HepG2 (cell line): ENCODE measurements around the gene INAFM1. TPM values are rescaled to one million over a fixed set of nuclear protein-coding genes. Genes with fewer than 3 reads are reported as not detected.

Experiments used
- CHD2 ChIP-seq: IDR thresholded peaks from 2 replicates; pipeline ENCODE4 v1.6.1; 2011; ENCODE audit warnings: low read depth, low read length, improper control_type of control experiment
- HNRNPL ChIP-seq: fragments of 200-400 bp; formaldehyde crosslinking; IDR thresholded peaks from 2 replicates; pipeline ENCODE4 v1.6.1; 2017; ENCODE audit warnings: mild to moderate bottlenecking, low read depth, low read length
- KMT2A ChIP-seq: sonication (generic); formaldehyde crosslinking; IDR thresholded peaks from 2 replicates; pipeline ENCODE4 v1.4.0; 2020; ENCODE audit warnings: missing genetic modification reagents
- MAX ChIP-seq: IDR thresholded peaks from 2 replicates; pipeline ENCODE4 v1.6.1; 2012; ENCODE audit warnings: inconsistent platforms
- REL ChIP-seq: sonication (generic); formaldehyde crosslinking; conservative IDR thresholded peaks from 2 replicates; pipeline ENCODE4 v1.8.0; 2022; ENCODE audit warnings: mild to moderate bottlenecking, missing genetic modification reagents, moderate library complexity
- RERE ChIP-seq: IDR thresholded peaks from 2 replicates; pipeline ENCODE4 v1.6.1; 2016; ENCODE audit warnings: low read depth, missing genetic modification reagents, missing compliant biosample characterization
- RNF2 ChIP-seq: fragments of 450-650 bp; conservative IDR thresholded peaks from 2 replicates; pipeline ENCODE4 v1.6.1; 2016; ENCODE audit warnings: low read depth
- SRSF1 ChIP-seq: fragments of 200-400 bp; formaldehyde crosslinking; optimal IDR thresholded peaks from 2 replicates; pipeline ENCODE3; 2017; ENCODE audit warnings: mild to moderate bottlenecking, low read depth, low read length, moderate library complexity
- SRSF4 ChIP-seq: fragments of 200-400 bp; formaldehyde crosslinking; IDR thresholded peaks from one replicate; pipeline ENCODE4 v1.6.1; 2018; ENCODE audit warnings: mild to moderate bottlenecking, low read depth, low read length, moderate library complexity; ENCODE audit not compliant: poor library complexity, severe bottlenecking
- ZNF337 ChIP-seq: sonication (generic); formaldehyde crosslinking; IDR thresholded peaks from 2 replicates; pipeline ENCODE4 v1.5.1; 2020; ENCODE audit warnings: missing genetic modification reagents, low read depth, mild to moderate bottlenecking, borderline replicate concordance
- ZNF547 ChIP-seq: sonication (generic); formaldehyde crosslinking; IDR thresholded peaks from 2 replicates; pipeline ENCODE4 v1.5.1; 2020; ENCODE audit warnings: mild to moderate bottlenecking, missing genetic modification reagents
- ZNF883 ChIP-seq: sonication (generic); formaldehyde crosslinking; IDR thresholded peaks from 2 replicates; pipeline ENCODE4 v1.5.1; 2020; ENCODE audit warnings: mild to moderate bottlenecking, missing genetic modification reagents; ENCODE audit errors: not compliant biosample characterization
- ZSCAN22 ChIP-seq: sonication (generic); formaldehyde crosslinking; IDR thresholded peaks from 2 replicates; pipeline ENCODE4 v1.4.0; 2020; ENCODE audit warnings: mild to moderate bottlenecking, missing genetic modification reagents
- ZSCAN9 ChIP-seq: IDR thresholded peaks from 2 replicates; pipeline ENCODE4 v1.6.1; 2016; ENCODE audit warnings: borderline replicate concordance
- polyA plus RNA-seq, 8 experiments: library from polyadenylated mRNA; depleted of rRNA in 3 of 8; stranded (reverse) in 7 of 8; unstranded in 1 of 8; fragments of >200 nt; fragmentation: Illumina TruSeq in 4 of 8; extraction: Trizol in 4 of 8; gene quantifications; 2 replicates each; pipeline versions ENCODE4 v1.2.1 to v1.2.3, GENCODE V29; 2011 to 2016; ENCODE audit warnings: low read depth in 4 of 8, missing spikeins in 1 of 8, mixed read lengths in 1 of 8; ENCODE audit not compliant: insufficient read depth in 1 of 8
- total RNA-seq, 5 experiments: library from RNA; depleted of rRNA; stranded (reverse); fragments of >200 nt; fragmentation: Illumina TruSeq; extraction: Trizol; gene quantifications; 2 replicates each; pipeline ENCODE4 v1.2.3, GENCODE V29; 2016; ENCODE audit warnings: low read depth in 1 of 5
- TF ChIP-seq, protein P1 (sequence below): sonication (generic); formaldehyde crosslinking; IDR thresholded peaks from 2 replicates; pipeline ENCODE4 v1.4.0; 2020; ENCODE audit warnings: missing genetic modification reagents, low read depth, mild to moderate bottlenecking, borderline replicate concordance
- TF ChIP-seq, protein P2 (sequence below): IDR thresholded peaks from 2 replicates; pipeline ENCODE4 v1.6.1; 2016; ENCODE audit warnings: missing compliant biosample characterization, missing genetic modification reagents, borderline replicate concordance
- TF ChIP-seq, protein P3 (sequence below): sonication (generic); formaldehyde crosslinking; IDR thresholded peaks from 2 replicates; pipeline ENCODE4 v1.4.0; 2020; ENCODE audit warnings: missing genetic modification reagents, mild to moderate bottlenecking, borderline replicate concordance

The INAFM1 gene
- total and polyA plus RNA-seq, 2 of the 13 experiments (the other 11 are each of a cell fraction or from before 2014, with no cell fraction given) = 0.88 to 1.9 TPM

DNA sequence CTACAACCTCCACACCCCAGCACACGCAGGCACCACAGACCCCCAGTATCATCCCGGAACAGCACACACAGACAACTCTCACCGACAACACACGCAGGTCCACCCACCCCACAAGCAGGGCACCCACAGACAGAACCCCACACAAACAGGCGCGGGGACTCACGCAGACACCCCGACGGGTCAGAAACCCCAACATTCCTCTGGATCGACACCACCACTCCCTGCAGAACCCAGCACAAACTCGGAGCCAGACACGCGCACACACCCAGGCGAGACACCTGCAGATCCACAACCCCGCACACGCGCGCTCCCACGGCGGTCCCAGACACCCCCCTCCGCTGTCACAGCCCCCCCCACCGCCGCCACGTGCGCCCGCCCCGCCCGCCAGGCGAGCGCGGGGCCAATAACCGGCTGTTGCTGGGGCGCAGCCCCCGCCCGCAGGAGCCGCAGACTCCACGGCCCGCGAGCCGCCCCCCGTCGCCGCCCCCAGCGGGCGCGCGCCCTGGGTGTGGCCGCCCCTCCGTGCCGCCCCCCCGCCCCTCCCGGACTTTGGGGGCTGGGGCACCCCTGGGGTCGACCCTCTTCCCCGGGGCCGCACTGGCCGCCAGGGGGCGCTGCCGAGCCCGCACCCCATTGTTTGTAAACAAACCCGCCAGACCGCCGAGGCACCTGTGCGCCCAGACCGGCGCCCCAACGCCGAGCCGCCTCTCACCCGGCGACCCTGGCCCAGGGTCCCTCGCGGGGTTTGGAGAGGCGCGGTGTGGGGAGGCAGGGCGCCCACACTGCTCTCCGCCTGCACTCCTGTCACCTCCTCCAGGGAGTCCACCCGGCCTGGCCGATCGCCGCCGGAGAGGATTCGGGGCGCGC lies 44.4 kb upstream of the INAFM1 start (continued):
- TF ChIP-seq RERE (CRISPR knock-in tag) (no peak), ZNF337 (no peak), SRSF1 (peak; percentile 68), REL (no peak), MAX (peak; percentile 71), ZNF547 (CRISPR knock-in tag) (no peak), KMT2A (CRISPR knock-in tag) (no peak), CHD2 (no peak), HNRNPL (0 out of 2 replicates have a peak, but pooled peaks have one; percentile 26), ZSCAN22 (CRISPR knock-in tag) (no peak), ZSCAN9 (CRISPR knock-in tag) (no peak), ZNF883 (CRISPR knock-in tag) (peak; percentile 2), SRSF4 (no peak), RNF2 (no peak)
- TF ChIP-seq, protein P1, sequence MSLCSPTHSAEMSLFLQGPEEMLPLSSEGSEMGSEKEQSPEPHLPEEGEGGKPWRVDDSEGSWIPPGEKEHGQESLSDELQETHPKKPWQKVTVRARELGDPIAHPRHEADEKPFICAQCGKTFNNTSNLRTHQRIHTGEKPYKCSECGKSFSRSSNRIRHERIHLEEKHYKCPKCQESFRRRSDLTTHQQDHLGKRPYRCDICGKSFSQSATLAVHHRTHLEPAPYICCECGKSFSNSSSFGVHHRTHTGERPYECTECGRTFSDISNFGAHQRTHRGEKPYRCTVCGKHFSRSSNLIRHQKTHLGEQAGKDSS (CRISPR knock-in tag) = no peak
- TF ChIP-seq, protein P2, sequence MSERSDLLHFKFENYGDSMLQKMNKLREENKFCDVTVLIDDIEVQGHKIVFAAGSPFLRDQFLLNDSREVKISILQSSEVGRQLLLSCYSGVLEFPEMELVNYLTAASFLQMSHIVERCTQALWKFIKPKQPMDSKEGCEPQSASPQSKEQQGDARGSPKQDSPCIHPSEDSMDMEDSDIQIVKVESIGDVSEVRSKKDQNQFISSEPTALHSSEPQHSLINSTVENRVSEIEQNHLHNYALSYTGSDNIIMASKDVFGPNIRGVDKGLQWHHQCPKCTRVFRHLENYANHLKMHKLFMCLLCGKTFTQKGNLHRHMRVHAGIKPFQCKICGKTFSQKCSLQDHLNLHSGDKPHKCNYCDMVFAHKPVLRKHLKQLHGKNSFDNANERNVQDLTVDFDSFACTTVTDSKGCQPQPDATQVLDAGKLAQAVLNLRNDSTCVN = no peak
- TF ChIP-seq, protein P3, sequence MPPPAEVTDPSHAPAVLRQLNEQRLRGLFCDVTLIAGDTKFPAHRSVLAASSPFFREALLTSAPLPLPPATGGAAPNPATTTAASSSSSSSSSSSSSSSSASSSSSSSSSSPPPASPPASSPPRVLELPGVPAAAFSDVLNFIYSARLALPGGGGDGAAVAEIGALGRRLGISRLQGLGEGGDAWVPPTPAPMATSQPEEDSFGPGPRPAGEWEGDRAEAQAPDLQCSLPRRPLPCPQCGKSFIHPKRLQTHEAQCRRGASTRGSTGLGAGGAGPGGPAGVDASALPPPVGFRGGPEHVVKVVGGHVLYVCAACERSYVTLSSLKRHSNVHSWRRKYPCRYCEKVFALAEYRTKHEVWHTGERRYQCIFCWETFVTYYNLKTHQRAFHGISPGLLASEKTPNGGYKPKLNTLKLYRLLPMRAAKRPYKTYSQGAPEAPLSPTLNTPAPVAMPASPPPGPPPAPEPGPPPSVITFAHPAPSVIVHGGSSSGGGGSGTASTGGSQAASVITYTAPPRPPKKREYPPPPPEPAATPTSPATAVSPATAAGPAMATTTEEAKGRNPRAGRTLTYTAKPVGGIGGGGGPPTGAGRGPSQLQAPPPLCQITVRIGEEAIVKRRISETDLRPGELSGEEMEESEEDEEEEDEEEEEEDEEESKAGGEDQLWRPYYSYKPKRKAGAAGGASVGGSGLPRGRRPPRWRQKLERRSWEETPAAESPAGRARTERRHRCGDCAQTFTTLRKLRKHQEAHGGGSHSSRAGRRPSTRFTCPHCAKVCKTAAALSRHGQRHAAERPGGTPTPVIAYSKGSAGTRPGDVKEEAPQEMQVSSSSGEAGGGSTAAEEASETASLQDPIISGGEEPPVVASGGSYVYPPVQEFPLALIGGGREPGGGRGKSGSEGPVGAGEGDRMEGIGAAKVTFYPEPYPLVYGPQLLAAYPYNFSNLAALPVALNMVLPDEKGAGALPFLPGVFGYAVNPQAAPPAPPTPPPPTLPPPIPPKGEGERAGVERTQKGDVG (CRISPR knock-in tag) = no peak
